ENCODE measurements around the gene WRNIP1. TPM values are rescaled to one million over a fixed set of nuclear protein-coding genes. Genes with fewer than 3 reads are reported as not detected.

Gene WRNIP1
- total RNA-seq, 1 donor from 2014 or later: 31.5 TPM

DNA sequence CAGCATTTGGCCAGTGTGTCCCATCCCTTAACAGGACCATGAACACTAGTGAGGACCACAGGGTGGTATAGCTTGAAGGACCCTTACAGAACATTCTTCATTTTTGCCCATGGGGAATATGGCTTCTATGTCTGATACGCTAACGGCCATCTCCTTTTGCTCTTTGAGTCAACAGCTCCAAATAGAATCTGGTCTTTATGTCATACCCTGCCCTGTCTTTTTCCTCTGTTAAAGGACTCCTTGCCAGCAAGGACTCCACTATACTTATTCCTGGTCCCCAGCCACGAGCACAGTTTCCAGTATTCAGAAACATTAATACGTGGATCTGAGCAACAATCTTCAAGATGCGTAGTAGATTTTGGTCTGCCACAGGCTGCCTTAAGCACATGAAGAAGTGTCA lies 53.9 kb downstream of the WRNIP1 start:
- H2AFZ ChIP-seq (ENCODE audit: low read depth, low read length): no peak overlapping the region
- no peak overlapping the region for H3K9ac ChIP-seq (ENCODE audit: low read length)
- H3K36me3 Mint-ChIP-seq (ENCODE audit: low read depth, unreplicated experiment): peaks cover 2% of the 10 kb centered on the region
- H3K27ac Mint-ChIP-seq (ENCODE audit: unreplicated experiment): peak overlapping the region; percentile 51
- H3K4me3 ChIP-seq (ENCODE audit: insufficient read depth, low read depth, low read length): no peak overlapping the region
- H3K27ac ChIP-seq (ENCODE audit: low read depth, low read length): peak overlapping the region; percentile 15
- H3K9me3 Mint-ChIP-seq (ENCODE audit: unreplicated experiment): peaks cover 2% of the 10 kb centered on the region
- no peaks in the 10 kb centered on the region for H3K27me3 Mint-ChIP-seq (ENCODE audit: low read depth, unreplicated experiment)
- no peaks in the 10 kb centered on the region for H4K20me1 ChIP-seq (ENCODE audit: insufficient read depth, low read length)
- FAIRE-seq: peak; percentile 13
- H3K4me1 Mint-ChIP-seq (ENCODE audit: low read depth, unreplicated experiment): peaks cover 23% of the 10 kb centered on the region
- H3K27me3 ChIP-seq (ENCODE audit: insufficient read depth, low read length): no peaks in the 10 kb centered on the region
- peaks cover 17% of the 10 kb centered on the region for H3K4me1 ChIP-seq (ENCODE audit: insufficient read depth, low read length)
- no peaks in the 10 kb centered on the region for H3K36me3 ChIP-seq (ENCODE audit: insufficient read depth, low read length)
- no peaks in the 10 kb centered on the region for H3K9me3 ChIP-seq (ENCODE audit: insufficient read depth, low read depth, low read length)
- TF ChIP-seq, protein P1, sequence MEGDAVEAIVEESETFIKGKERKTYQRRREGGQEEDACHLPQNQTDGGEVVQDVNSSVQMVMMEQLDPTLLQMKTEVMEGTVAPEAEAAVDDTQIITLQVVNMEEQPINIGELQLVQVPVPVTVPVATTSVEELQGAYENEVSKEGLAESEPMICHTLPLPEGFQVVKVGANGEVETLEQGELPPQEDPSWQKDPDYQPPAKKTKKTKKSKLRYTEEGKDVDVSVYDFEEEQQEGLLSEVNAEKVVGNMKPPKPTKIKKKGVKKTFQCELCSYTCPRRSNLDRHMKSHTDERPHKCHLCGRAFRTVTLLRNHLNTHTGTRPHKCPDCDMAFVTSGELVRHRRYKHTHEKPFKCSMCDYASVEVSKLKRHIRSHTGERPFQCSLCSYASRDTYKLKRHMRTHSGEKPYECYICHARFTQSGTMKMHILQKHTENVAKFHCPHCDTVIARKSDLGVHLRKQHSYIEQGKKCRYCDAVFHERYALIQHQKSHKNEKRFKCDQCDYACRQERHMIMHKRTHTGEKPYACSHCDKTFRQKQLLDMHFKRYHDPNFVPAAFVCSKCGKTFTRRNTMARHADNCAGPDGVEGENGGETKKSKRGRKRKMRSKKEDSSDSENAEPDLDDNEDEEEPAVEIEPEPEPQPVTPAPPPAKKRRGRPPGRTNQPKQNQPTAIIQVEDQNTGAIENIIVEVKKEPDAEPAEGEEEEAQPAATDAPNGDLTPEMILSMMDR (IDR thresholded peaks at IDR 0.05; ENCODE audit: insufficient read depth, low read depth, low read length): no peak
- no peak for TF ChIP-seq EZH2 (IDR thresholded peaks at IDR 0.05; ENCODE audit: insufficient read depth, low read length)
- H3K4me3 Mint-ChIP-seq (ENCODE audit: unreplicated experiment): no peak overlapping the region
- DNase-seq (ENCODE audit: low read depth): no peak
- H3K79me2 ChIP-seq (ENCODE audit: insufficient read depth, low read length): no peaks in the 10 kb centered on the region
- H3K4me2 ChIP-seq (ENCODE audit: low read length): peak overlapping the region; percentile 60

DNA sequence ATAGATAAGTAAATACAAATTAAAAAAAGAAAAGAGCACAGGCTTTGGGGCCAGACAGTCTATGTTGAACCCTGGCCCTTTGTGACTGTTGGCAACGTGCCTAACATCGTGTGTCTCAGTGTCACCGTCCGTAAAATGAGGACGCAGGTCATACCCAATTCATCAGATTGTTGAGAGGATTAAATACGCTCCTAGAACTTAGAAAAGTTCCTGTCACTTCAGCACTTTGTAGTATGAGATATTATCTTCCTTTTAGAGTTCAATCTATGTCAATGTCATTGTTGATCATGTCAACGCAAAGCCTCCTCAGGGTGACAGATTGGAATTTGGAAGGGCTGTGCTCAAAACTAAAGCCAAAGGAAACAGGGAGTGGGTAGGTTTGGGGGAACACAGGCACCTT lies 54.8 kb downstream of the WRNIP1 start:
- H3K9ac ChIP-seq (ENCODE audit: low read length): no peak overlapping the region
- DNase-seq (ENCODE audit: low read depth): no peak
- no peaks in the 10 kb centered on the region for H3K36me3 ChIP-seq (ENCODE audit: insufficient read depth, low read length)
- no peak overlapping the region for H3K4me3 ChIP-seq (ENCODE audit: insufficient read depth, low read depth, low read length)
- no peaks in the 10 kb centered on the region for H3K27me3 ChIP-seq (ENCODE audit: insufficient read depth, low read length)
- no peak overlapping the region for H3K4me2 ChIP-seq (ENCODE audit: low read length)
- Mint-ChIP-seq H3K4me3 (ENCODE audit: unreplicated experiment) (no peak overlapping the region), H3K27me3 (ENCODE audit: low read depth, unreplicated experiment) (no peaks in the 10 kb centered on the region), H3K36me3 (ENCODE audit: low read depth, unreplicated experiment) (peaks cover 2% of the 10 kb centered on the region), H3K9me3 (ENCODE audit: unreplicated experiment) (peaks cover 2% of the 10 kb centered on the region), H3K27ac (ENCODE audit: unreplicated experiment) (no peak overlapping the region), H3K4me1 (ENCODE audit: low read depth, unreplicated experiment) (peaks cover 23% of the 10 kb centered on the region)
- no peaks in the 10 kb centered on the region for H4K20me1 ChIP-seq (ENCODE audit: insufficient read depth, low read length)
- TF ChIP-seq, protein P1 (IDR thresholded peaks at IDR 0.05; ENCODE audit: insufficient read depth, low read depth, low read length): no peak
- no peak for TF ChIP-seq EZH2 (IDR thresholded peaks at IDR 0.05; ENCODE audit: insufficient read depth, low read length)
- no peaks in the 10 kb centered on the region for H3K79me2 ChIP-seq (ENCODE audit: insufficient read depth, low read length)
- peaks cover 17% of the 10 kb centered on the region for H3K4me1 ChIP-seq (ENCODE audit: insufficient read depth, low read length)
- H3K9me3 ChIP-seq (ENCODE audit: insufficient read depth, low read depth, low read length): no peaks in the 10 kb centered on the region
- FAIRE-seq: no peak
- no peak overlapping the region for H3K27ac ChIP-seq (ENCODE audit: low read depth, low read length)
- no peak overlapping the region for H2AFZ ChIP-seq (ENCODE audit: low read depth, low read length)

DNA sequence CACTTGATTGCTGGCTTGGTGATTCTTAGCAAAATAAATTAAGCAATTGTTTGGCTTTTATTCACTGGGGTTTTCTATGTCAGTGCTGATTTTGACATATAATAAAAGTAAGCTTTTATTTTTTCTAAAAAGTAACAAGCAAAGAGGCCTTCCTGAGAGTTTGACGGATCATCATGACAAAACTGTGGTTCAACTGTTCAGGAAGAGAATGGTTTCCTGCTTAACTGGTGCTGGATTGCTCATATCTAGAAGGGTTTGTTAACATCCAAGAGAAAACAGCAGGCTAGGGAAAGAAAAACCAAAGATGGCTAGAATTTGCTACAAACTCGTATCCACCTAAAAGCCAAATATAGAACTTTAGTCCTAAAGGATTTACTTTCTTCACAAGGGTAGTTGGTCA lies 55.2 kb downstream of the WRNIP1 start:
- H3K4me1 Mint-ChIP-seq (ENCODE audit: low read depth, unreplicated experiment): peaks cover 23% of the 10 kb centered on the region
- peaks cover 2% of the 10 kb centered on the region for H3K36me3 Mint-ChIP-seq (ENCODE audit: low read depth, unreplicated experiment)
- Histone ChIP-seq H3K9ac (ENCODE audit: low read length) (no peak overlapping the region), H3K9me3 (ENCODE audit: insufficient read depth, low read depth, low read length) (no peaks in the 10 kb centered on the region), H3K79me2 (ENCODE audit: insufficient read depth, low read length) (no peaks in the 10 kb centered on the region), H3K4me1 (ENCODE audit: insufficient read depth, low read length) (peaks cover 17% of the 10 kb centered on the region), H2AFZ (ENCODE audit: low read depth, low read length) (no peak overlapping the region), H3K27ac (ENCODE audit: low read depth, low read length) (no peak overlapping the region), H4K20me1 (ENCODE audit: insufficient read depth, low read length) (no peaks in the 10 kb centered on the region), H3K4me2 (ENCODE audit: low read length) (no peak overlapping the region), H3K36me3 (ENCODE audit: insufficient read depth, low read length) (no peaks in the 10 kb centered on the region), H3K4me3 (ENCODE audit: insufficient read depth, low read depth, low read length) (no peak overlapping the region), H3K27me3 (ENCODE audit: insufficient read depth, low read length) (no peaks in the 10 kb centered on the region)
- no peak for FAIRE-seq
- DNase-seq (ENCODE audit: low read depth): peak; percentile 36
- H3K27ac Mint-ChIP-seq (ENCODE audit: unreplicated experiment): no peak overlapping the region
- no peaks in the 10 kb centered on the region for H3K27me3 Mint-ChIP-seq (ENCODE audit: low read depth, unreplicated experiment)
- TF ChIP-seq, protein P1 (IDR thresholded peaks at IDR 0.05; ENCODE audit: insufficient read depth, low read depth, low read length): no peak
- no peak for TF ChIP-seq EZH2 (IDR thresholded peaks at IDR 0.05; ENCODE audit: insufficient read depth, low read length)
- peaks cover 2% of the 10 kb centered on the region for H3K9me3 Mint-ChIP-seq (ENCODE audit: unreplicated experiment)
- no peak overlapping the region for H3K4me3 Mint-ChIP-seq (ENCODE audit: unreplicated experiment)

Measured in astrocyte (in vitro differentiated cells and primary cell).